WTC11 (cell line): Measurements from ENCODE around the gene CABP2. TPM values are rescaled to one million over a fixed set of nuclear protein-coding genes. Genes with fewer than 3 reads are reported as not detected.

ENCODE experiments used
- ATAC-seq: fragments of 200-7000 bp; cut with Tn5 transposase; 2 replicates; pipeline ENCODE4 v1.10.0; 2021; ENCODE audit warnings: mild to moderate bottlenecking, moderate library complexity
- CTCF ChIA-PET: fragments of 300-600 bp; sonication (Branson Sonifier 250); formaldehyde crosslinking; loops from one replicate; lab custom pipeline; 2021; ENCODE audit warnings: antibody characterized with exemption; lab: Charles Lee
- POLR2A ChIA-PET: fragments of 350-600 bp; sonication (Branson Sonifier 250); formaldehyde crosslinking; loops from one replicate; lab custom pipeline; 2021; ENCODE audit warnings: antibody characterized with exemption; lab: Charles Lee
- DNase-seq: peaks from one replicate; pipeline ENCODE4 v3.0.0; 2021; ENCODE audit warnings: low spot score
- H3K27ac Mint-ChIP-seq: 2 replicates; pipeline ENCODE4 v1.8.0; 2021; ENCODE audit warnings: mixed read lengths
- H3K27me3 Mint-ChIP-seq: 2 replicates; pipeline ENCODE4 v1.8.0; 2021; ENCODE audit warnings: low read depth, mild to moderate bottlenecking, moderate library complexity, mixed read lengths
- H3K36me3 Mint-ChIP-seq: 2 replicates; pipeline ENCODE4 v1.8.0; 2021; ENCODE audit warnings: mixed read lengths
- H3K4me1 Mint-ChIP-seq: 2 replicates; pipeline ENCODE4 v1.8.0; 2022; ENCODE audit warnings: mixed read lengths
- H3K4me3 Mint-ChIP-seq: 2 replicates; pipeline ENCODE4 v1.8.0; 2021; ENCODE audit warnings: mild to moderate bottlenecking, moderate library complexity, mixed read lengths
- H3K9me3 Mint-ChIP-seq: 2 replicates; pipeline ENCODE4 v1.8.0; 2021; ENCODE audit warnings: mixed read lengths
- CBFB ChIP-seq: sonication (generic); formaldehyde crosslinking; IDR thresholded peaks from 2 replicates; pipeline ENCODE4 v1.8.1; 2022; ENCODE audit warnings: mild to moderate bottlenecking, low read depth, missing genetic modification reagents
- E2F1 ChIP-seq: sonication (generic); formaldehyde crosslinking; IDR thresholded peaks from 2 replicates; pipeline ENCODE4 v1.8.0; 2022; ENCODE audit warnings: mild to moderate bottlenecking, missing genetic modification reagents
- E2F5 ChIP-seq: sonication (generic); formaldehyde crosslinking; IDR thresholded peaks from 2 replicates; pipeline ENCODE4 v1.8.1; 2022; ENCODE audit warnings: mild to moderate bottlenecking, moderate library complexity, missing genetic modification reagents
- EMX1 ChIP-seq: fragments of 250-450 bp; sonication (Bioruptor Pico); IDR thresholded peaks from 2 replicates; pipeline ENCODE4 v1.8.0; 2021; ENCODE audit warnings: mild to moderate bottlenecking
- ERG ChIP-seq: fragments of 250-450 bp; sonication (Bioruptor Pico); IDR thresholded peaks from 2 replicates; pipeline ENCODE4 v1.8.0; 2021; ENCODE audit warnings: mild to moderate bottlenecking
- FOXK1 ChIP-seq: sonication (generic); formaldehyde crosslinking; IDR thresholded peaks from 2 replicates; pipeline ENCODE4 v1.8.0; 2022; ENCODE audit warnings: mild to moderate bottlenecking, moderate library complexity, missing genetic modification reagents
- FOXP1 ChIP-seq: sonication (generic); formaldehyde crosslinking; IDR thresholded peaks from 2 replicates; pipeline ENCODE4 v1.8.0; 2022; ENCODE audit warnings: missing genetic modification reagents, mild to moderate bottlenecking, moderate library complexity, borderline replicate concordance
- GTF2I ChIP-seq: fragments of 250-450 bp; sonication (Bioruptor Pico); conservative IDR thresholded peaks from 2 replicates; pipeline ENCODE4 v1.4.0; 2021; ENCODE audit warnings: mild to moderate bottlenecking
- IRF2 ChIP-seq: sonication (generic); formaldehyde crosslinking; IDR thresholded peaks from 2 replicates; pipeline ENCODE4 v1.8.0; 2022; ENCODE audit warnings: low read depth, missing genetic modification reagents, borderline replicate concordance
- MXD4 ChIP-seq: fragments of 250-450 bp; sonication (Bioruptor Pico); IDR thresholded peaks from 2 replicates; pipeline ENCODE4 v1.8.0; 2021; ENCODE audit warnings: mild to moderate bottlenecking, moderate library complexity, borderline replicate concordance
- MYBL2 ChIP-seq: sonication (generic); formaldehyde crosslinking; IDR thresholded peaks from 2 replicates; pipeline ENCODE4 v1.8.1; 2023; ENCODE audit warnings: mild to moderate bottlenecking, moderate library complexity, missing genetic modification reagents
- OVOL2 ChIP-seq: fragments of 250-450 bp; sonication (Bioruptor Pico); IDR thresholded peaks from 2 replicates; pipeline ENCODE4 v1.9.0; 2021; ENCODE audit warnings: mild to moderate bottlenecking, borderline replicate concordance
- PRRX2 ChIP-seq: fragments of 250-450 bp; sonication (Bioruptor Pico); IDR thresholded peaks from 2 replicates; pipeline ENCODE4 v1.8.0; 2021; ENCODE audit warnings: mild to moderate bottlenecking
- TEAD4 ChIP-seq: sonication (generic); formaldehyde crosslinking; IDR thresholded peaks from 2 replicates; pipeline ENCODE4 v1.8.0; 2022; ENCODE audit warnings: mild to moderate bottlenecking, missing genetic modification reagents
- USF1 ChIP-seq: sonication (generic); formaldehyde crosslinking; IDR thresholded peaks from 2 replicates; pipeline ENCODE4 v1.8.0; 2022; ENCODE audit warnings: mild to moderate bottlenecking, missing genetic modification reagents
- ZBTB21 ChIP-seq: sonication (generic); formaldehyde crosslinking; IDR thresholded peaks from 2 replicates; pipeline ENCODE4 v1.8.1; 2023; ENCODE audit warnings: mild to moderate bottlenecking, missing genetic modification reagents, borderline replicate concordance
- ZNF121 ChIP-seq: sonication (generic); formaldehyde crosslinking; IDR thresholded peaks from 2 replicates; pipeline ENCODE4 v1.8.0; 2023; ENCODE audit warnings: missing genetic modification reagents
- ZNF416 ChIP-seq: fragments of 250-450 bp; sonication (Bioruptor Pico); IDR thresholded peaks from 2 replicates; pipeline ENCODE4 v1.9.0; 2021; ENCODE audit warnings: mild to moderate bottlenecking, inconsistent platforms
- ZNF423 ChIP-seq: fragments of 250-450 bp; sonication (Bioruptor Pico); IDR thresholded peaks from 2 replicates; pipeline ENCODE4 v2.1.2; 2022; ENCODE audit warnings: mild to moderate bottlenecking, moderate library complexity
- total RNA-seq: library from RNA; stranded (reverse); gene quantifications from 3 replicates; pipeline ENCODE4 v1.2.3, GENCODE V29; 2021
- TF ChIP-seq, protein P1 (sequence below): sonication (generic); formaldehyde crosslinking; IDR thresholded peaks from 2 replicates; pipeline ENCODE4 v1.8.1; 2023; ENCODE audit warnings: mild to moderate bottlenecking, moderate library complexity, missing genetic modification reagents
- TF ChIP-seq, protein P2 (sequence below): sonication (generic); formaldehyde crosslinking; IDR thresholded peaks from 2 replicates; pipeline ENCODE4 v1.8.1; 2023; ENCODE audit warnings: mild to moderate bottlenecking, missing genetic modification reagents, borderline replicate concordance
- TF ChIP-seq, protein P3 (sequence below): sonication (generic); formaldehyde crosslinking; conservative IDR thresholded peaks from 2 replicates; pipeline ENCODE4 v1.8.1; 2022; ENCODE audit warnings: mild to moderate bottlenecking, missing genetic modification reagents
- TF ChIP-seq, protein P4 (sequence below): sonication (generic); formaldehyde crosslinking; IDR thresholded peaks from 2 replicates; pipeline ENCODE4 v1.8.0; 2023; ENCODE audit warnings: mild to moderate bottlenecking, missing genetic modification reagents

CABP2 gene
- total RNA-seq, 1 experiment from 2014 or later, result not detected

DNA sequence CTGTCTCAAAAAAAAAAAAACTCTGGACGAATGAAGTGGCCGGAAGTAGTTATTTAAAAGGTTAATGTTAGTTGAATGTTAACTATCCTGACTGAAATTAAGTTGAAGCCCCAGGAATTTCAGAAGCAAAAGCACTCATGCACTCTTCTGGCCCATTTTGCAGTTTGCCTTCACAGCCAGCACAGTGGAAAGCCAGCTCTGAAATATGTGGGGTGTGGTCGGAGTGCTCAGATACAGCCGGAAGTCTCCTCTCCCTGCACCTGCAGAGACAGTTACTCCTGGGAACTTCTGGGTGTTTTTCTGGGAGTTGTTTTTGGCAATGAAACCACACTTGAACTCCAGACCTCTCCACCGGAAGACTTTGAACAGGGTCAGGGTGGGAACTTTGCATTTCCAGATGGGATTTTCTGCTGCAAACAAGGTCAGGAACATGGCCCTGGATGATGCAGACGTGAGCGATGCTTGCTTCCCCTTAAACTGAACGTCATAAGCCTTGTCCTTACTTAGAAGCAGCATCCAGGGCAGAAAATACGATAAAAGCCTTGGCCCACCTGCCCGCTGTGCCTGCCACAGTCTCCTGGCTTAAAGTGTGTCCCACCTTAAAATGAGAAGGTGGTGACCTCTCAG is 21.5 kb upstream of the CABP2 start:
- CTCF ChIA-PET, result interaction anchor here (0.6 to 1.2 kb wide), 9 partner anchors 14 to 209 kb away, joined by 3 to 13 read pairs (median 4); partner anchors contain the start of genes NUDT8 and PPP1CA
- no peak for TF ChIP-seq ZNF416
- TF ChIP-seq OVOL2, result no peak
- no peak for TF ChIP-seq CBFB
- TF ChIP-seq IRF2 (CRISPR knock-in tag), result no peak
- no peak for TF ChIP-seq TEAD4 (CRISPR knock-in tag)
- TF ChIP-seq ZNF121 (CRISPR knock-in tag), result no peak
- TF ChIP-seq GTF2I (CRISPR knock-in tag), result no peak
- TF ChIP-seq, protein P1, sequence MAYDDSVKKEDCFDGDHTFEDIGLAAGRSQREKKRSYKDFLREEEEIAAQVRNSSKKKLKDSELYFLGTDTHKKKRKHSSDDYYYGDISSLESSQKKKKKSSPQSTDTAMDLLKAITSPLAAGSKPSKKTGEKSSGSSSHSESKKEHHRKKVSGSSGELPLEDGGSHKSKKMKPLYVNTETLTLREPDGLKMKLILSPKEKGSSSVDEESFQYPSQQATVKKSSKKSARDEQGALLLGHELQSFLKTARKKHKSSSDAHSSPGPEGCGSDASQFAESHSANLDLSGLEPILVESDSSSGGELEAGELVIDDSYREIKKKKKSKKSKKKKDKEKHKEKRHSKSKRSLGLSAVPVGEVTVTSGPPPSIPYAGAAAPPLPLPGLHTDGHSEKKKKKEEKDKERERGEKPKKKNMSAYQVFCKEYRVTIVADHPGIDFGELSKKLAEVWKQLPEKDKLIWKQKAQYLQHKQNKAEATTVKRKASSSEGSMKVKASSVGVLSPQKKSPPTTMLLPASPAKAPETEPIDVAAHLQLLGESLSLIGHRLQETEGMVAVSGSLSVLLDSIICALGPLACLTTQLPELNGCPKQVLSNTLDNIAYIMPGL, result no peak
- no peak for TF ChIP-seq E2F1 (CRISPR knock-in tag)
- no peak for TF ChIP-seq ERG (CRISPR knock-in tag)
- TF ChIP-seq FOXK1 (CRISPR knock-in tag), result no peak
- TF ChIP-seq PRRX2, result no peak
- no peak for TF ChIP-seq E2F5 (CRISPR knock-in tag)
- no peak for TF ChIP-seq FOXP1 (CRISPR knock-in tag)
- TF ChIP-seq MXD4 (CRISPR knock-in tag), result no peak
- no peak for TF ChIP-seq ZBTB21 (CRISPR knock-in tag)

GRCh38 chr11:67543585-67543984 is 20.3 kb upstream of the CABP2 start:
- no peak overlapping the region for H3K27ac Mint-ChIP-seq
- POLR2A ChIA-PET, result no interaction called here
- DNase-seq (no peak), ATAC-seq (no peak)
- peaks cover 4% of the 10 kb centered on the region for H3K9me3 Mint-ChIP-seq
- CTCF ChIA-PET, result interaction anchor here (1.6 kb wide), 1 partner anchor 29 kb away, joined by 4 read pairs; no protein-coding TSS in a partner anchor
- H3K4me1 Mint-ChIP-seq, result peaks cover 6% of the 10 kb centered on the region
- H3K4me3 Mint-ChIP-seq, result no peak overlapping the region
- 0 out of 2 replicates have a peak, but pooled peaks cover 3% of the 10 kb centered on the region for H3K36me3 Mint-ChIP-seq
- TF ChIP-seq, protein P2, sequence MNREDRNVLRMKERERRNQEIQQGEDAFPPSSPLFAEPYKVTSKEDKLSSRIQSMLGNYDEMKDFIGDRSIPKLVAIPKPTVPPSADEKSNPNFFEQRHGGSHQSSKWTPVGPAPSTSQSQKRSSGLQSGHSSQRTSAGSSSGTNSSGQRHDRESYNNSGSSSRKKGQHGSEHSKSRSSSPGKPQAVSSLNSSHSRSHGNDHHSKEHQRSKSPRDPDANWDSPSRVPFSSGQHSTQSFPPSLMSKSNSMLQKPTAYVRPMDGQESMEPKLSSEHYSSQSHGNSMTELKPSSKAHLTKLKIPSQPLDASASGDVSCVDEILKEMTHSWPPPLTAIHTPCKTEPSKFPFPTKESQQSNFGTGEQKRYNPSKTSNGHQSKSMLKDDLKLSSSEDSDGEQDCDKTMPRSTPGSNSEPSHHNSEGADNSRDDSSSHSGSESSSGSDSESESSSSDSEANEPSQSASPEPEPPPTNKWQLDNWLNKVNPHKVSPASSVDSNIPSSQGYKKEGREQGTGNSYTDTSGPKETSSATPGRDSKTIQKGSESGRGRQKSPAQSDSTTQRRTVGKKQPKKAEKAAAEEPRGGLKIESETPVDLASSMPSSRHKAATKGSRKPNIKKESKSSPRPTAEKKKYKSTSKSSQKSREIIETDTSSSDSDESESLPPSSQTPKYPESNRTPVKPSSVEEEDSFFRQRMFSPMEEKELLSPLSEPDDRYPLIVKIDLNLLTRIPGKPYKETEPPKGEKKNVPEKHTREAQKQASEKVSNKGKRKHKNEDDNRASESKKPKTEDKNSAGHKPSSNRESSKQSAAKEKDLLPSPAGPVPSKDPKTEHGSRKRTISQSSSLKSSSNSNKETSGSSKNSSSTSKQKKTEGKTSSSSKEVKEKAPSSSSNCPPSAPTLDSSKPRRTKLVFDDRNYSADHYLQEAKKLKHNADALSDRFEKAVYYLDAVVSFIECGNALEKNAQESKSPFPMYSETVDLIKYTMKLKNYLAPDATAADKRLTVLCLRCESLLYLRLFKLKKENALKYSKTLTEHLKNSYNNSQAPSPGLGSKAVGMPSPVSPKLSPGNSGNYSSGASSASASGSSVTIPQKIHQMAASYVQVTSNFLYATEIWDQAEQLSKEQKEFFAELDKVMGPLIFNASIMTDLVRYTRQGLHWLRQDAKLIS (CRISPR knock-in tag), result no peak
- TF ChIP-seq ZNF121 (CRISPR knock-in tag), result no peak
- TF ChIP-seq ZNF423 (CRISPR knock-in tag), result no peak
- TF ChIP-seq MYBL2 (CRISPR knock-in tag), result no peak
- no peak for TF ChIP-seq USF1 (CRISPR knock-in tag)
- TF ChIP-seq, protein P3, sequence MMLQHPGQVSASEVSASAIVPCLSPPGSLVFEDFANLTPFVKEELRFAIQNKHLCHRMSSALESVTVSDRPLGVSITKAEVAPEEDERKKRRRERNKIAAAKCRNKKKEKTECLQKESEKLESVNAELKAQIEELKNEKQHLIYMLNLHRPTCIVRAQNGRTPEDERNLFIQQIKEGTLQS (CRISPR knock-in tag), result no peak
- TF ChIP-seq EMX1 (CRISPR knock-in tag), result no peak
- TF ChIP-seq, protein P4, sequence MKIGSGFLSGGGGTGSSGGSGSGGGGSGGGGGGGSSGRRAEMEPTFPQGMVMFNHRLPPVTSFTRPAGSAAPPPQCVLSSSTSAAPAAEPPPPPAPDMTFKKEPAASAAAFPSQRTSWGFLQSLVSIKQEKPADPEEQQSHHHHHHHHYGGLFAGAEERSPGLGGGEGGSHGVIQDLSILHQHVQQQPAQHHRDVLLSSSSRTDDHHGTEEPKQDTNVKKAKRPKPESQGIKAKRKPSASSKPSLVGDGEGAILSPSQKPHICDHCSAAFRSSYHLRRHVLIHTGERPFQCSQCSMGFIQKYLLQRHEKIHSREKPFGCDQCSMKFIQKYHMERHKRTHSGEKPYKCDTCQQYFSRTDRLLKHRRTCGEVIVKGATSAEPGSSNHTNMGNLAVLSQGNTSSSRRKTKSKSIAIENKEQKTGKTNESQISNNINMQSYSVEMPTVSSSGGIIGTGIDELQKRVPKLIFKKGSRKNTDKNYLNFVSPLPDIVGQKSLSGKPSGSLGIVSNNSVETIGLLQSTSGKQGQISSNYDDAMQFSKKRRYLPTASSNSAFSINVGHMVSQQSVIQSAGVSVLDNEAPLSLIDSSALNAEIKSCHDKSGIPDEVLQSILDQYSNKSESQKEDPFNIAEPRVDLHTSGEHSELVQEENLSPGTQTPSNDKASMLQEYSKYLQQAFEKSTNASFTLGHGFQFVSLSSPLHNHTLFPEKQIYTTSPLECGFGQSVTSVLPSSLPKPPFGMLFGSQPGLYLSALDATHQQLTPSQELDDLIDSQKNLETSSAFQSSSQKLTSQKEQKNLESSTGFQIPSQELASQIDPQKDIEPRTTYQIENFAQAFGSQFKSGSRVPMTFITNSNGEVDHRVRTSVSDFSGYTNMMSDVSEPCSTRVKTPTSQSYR (CRISPR knock-in tag), result no peak
- no peaks in the 10 kb centered on the region; the same call in none of the 2 replicates for H3K27me3 Mint-ChIP-seq

More for the DNA sequence above, 21.5 kb upstream of the CABP2 start:
- H3K9me3 Mint-ChIP-seq, result peaks cover 4% of the 10 kb centered on the region; the same call in 1 of the 2 replicates
- POLR2A ChIA-PET, result interaction anchor here (1.0 kb wide), 1 partner anchor 496 kb away, joined by 3 read pairs; no protein-coding TSS in a partner anchor
- H3K27ac Mint-ChIP-seq, result no peak overlapping the region
- ATAC-seq, result no peak
- no peaks in the 10 kb centered on the region; the same call in none of the 2 replicates for H3K27me3 Mint-ChIP-seq
- H3K4me1 Mint-ChIP-seq, result peaks cover 6% of the 10 kb centered on the region
- 0 out of 2 replicates have a peak, but pooled peaks cover 3% of the 10 kb centered on the region for H3K36me3 Mint-ChIP-seq
- DNase-seq, result no peak
- no peak overlapping the region for H3K4me3 Mint-ChIP-seq
